DND-41 (cell line): ENCODE results near the gene AACS.
"Not testable (repeated sequence)": the region's sequence is repeated elsewhere in the genome, so short reads cannot be mapped to it uniquely, and the experiment has no call there.

Source experiments
- ATAC-seq: fragments of 200-7000 bp; cut with Tn5 transposase; 3 replicates; pipeline ENCODE4 v1.9.1; 2021; ENCODE audit warnings: low read depth; ENCODE audit not compliant: insufficient read depth
- DNase-seq: peaks from one replicate; pipeline ENCODE4 v3.0.0-alpha.2; 2020
- H2AFZ ChIP-seq: 2 replicates; pipeline ENCODE4 v1.6.0; 2012; ENCODE audit warnings: low read depth, low read length
- H3K27ac ChIP-seq: 2 replicates; pipeline ENCODE4 v1.5.1; 2012; ENCODE audit warnings: low read length, inconsistent platforms
- H3K27me3 ChIP-seq: fragments of 200-600 bp; sonication (generic); 2 replicates; pipeline ENCODE4 v1.6.0; 2012; ENCODE audit warnings: low read length, mild to moderate bottlenecking, inconsistent platforms; ENCODE audit not compliant: insufficient read depth, poor library complexity
- H3K36me3 ChIP-seq: 2 replicates; pipeline ENCODE4 v1.5.1; 2012; ENCODE audit warnings: low read length, inconsistent platforms; ENCODE audit not compliant: insufficient read depth
- H3K4me1 ChIP-seq: 2 replicates; pipeline ENCODE4 v1.5.1; 2012; ENCODE audit warnings: mild to moderate bottlenecking, low read length; ENCODE audit not compliant: insufficient read depth
- H3K4me2 ChIP-seq: 2 replicates; pipeline ENCODE4 v1.6.0; 2012; ENCODE audit warnings: mild to moderate bottlenecking, moderate library complexity, low read length, inconsistent platforms; ENCODE audit not compliant: insufficient read depth
- H3K4me3 ChIP-seq, 2 experiments: fragments of 200-600 bp in 1 of 2; shearing (Covaris generic) in 1 of 2; 2 replicates each; pipeline ENCODE4 v1.5.1; 2012 to 2016; ENCODE audit warnings: inconsistent platforms in 2 of 2, low read length in 2 of 2, mild to moderate bottlenecking in 2 of 2, low read depth in 1 of 2, moderate library complexity in 1 of 2
- H3K79me2 ChIP-seq: 2 replicates; pipeline ENCODE4 v1.6.0; 2012; ENCODE audit warnings: low read length, inconsistent platforms; ENCODE audit not compliant: insufficient read depth
- H3K9ac ChIP-seq: 2 replicates; pipeline ENCODE4 v1.6.0; 2012; ENCODE audit warnings: low read depth, mild to moderate bottlenecking, inconsistent platforms, low read length, moderate library complexity
- H3K9me3 ChIP-seq: 2 replicates; pipeline ENCODE4 v1.5.1; 2012; ENCODE audit warnings: low read length, moderate library complexity, mild to moderate bottlenecking, inconsistent platforms; ENCODE audit not compliant: insufficient read depth, severe bottlenecking
- H4K20me1 ChIP-seq: 2 replicates; pipeline ENCODE4 v1.6.0; 2012; ENCODE audit warnings: low read length; ENCODE audit not compliant: insufficient read depth
- EZH2 ChIP-seq: IDR thresholded peaks from 3 replicates; pipeline ENCODE4 v1.6.1; 2012; ENCODE audit warnings: borderline replicate concordance, low read depth, mild to moderate bottlenecking, moderate library complexity, low read length, inconsistent platforms; ENCODE audit not compliant: severe bottlenecking
- TF ChIP-seq, protein P1 (sequence below): IDR thresholded peaks from 2 replicates; pipeline ENCODE4 v1.5.1; 2012; ENCODE audit warnings: borderline replicate concordance, low read length, moderate library complexity, mild to moderate bottlenecking; ENCODE audit not compliant: poor library complexity, severe bottlenecking; ENCODE audit errors: extremely low read depth

The AACS gene

DNA sequence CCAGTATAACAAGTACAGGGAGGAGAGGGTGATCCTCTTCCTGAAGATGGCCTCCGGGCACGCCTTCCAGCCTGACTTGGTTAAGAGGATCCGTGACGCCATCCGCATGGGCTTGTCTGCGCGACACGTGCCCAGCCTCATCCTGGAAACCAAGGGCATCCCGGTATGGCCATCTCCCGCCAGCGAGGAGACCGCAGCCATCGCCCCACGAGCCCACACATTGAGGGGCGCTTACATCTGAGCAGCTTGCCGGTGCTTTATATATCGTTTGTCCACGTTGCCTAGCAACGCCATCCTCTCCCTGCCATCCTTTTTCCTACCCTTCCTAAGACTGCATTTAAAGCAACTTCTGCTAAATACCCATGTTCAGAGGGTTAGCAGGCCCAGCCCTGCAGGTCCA is 71.5 kb downstream of the AACS start:
- H3K4me1 ChIP-seq, result no peaks in the 10 kb centered on the region
- no peak overlapping the region for H2AFZ ChIP-seq
- H3K4me3 ChIP-seq, result no peak overlapping the region
- no peaks in the 10 kb centered on the region for H3K36me3 ChIP-seq
- no peak overlapping the region for H3K9ac ChIP-seq
- H3K27ac ChIP-seq, result no peak overlapping the region
- no peaks in the 10 kb centered on the region for H3K79me2 ChIP-seq
- TF ChIP-seq, protein P1, sequence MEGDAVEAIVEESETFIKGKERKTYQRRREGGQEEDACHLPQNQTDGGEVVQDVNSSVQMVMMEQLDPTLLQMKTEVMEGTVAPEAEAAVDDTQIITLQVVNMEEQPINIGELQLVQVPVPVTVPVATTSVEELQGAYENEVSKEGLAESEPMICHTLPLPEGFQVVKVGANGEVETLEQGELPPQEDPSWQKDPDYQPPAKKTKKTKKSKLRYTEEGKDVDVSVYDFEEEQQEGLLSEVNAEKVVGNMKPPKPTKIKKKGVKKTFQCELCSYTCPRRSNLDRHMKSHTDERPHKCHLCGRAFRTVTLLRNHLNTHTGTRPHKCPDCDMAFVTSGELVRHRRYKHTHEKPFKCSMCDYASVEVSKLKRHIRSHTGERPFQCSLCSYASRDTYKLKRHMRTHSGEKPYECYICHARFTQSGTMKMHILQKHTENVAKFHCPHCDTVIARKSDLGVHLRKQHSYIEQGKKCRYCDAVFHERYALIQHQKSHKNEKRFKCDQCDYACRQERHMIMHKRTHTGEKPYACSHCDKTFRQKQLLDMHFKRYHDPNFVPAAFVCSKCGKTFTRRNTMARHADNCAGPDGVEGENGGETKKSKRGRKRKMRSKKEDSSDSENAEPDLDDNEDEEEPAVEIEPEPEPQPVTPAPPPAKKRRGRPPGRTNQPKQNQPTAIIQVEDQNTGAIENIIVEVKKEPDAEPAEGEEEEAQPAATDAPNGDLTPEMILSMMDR, result no peak
- TF ChIP-seq EZH2, result no peak
- ATAC-seq (no peak), DNase-seq (no peak)
- 0 out of 2 replicates have a peak, but pooled peaks cover 8% of the 10 kb centered on the region for H4K20me1 ChIP-seq
- H3K27me3 ChIP-seq, result no peaks in the 10 kb centered on the region
- H3K9me3 ChIP-seq, result no peaks in the 10 kb centered on the region
- no peak overlapping the region for H3K4me2 ChIP-seq

DNA sequence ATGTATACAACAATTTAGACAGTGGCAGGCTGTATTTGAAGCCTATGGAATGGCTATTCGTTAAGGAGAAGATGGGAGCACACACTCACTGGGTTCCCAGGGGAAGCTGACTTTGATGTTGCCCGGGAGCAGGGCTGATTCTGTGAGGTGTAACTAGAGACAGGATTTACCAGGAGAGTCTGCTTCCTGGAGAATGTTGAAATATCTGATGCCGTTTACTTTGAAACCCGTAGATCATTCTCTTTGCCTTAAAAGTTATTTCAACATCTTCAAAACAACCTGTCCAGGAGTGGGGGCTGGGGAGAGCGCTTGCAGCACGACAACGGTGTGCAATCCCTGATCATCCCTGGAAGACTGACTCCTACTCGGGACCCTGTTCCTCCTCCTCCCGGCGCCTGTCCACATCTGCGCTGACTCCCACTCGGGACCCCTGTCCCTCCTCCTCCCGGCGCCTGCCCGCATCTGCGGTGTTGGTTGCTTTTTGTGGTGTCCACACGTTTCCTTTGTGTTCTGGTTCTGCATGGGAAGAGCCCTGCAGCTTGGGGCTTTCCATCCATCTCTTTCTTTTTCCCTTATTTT is 72.6 kb downstream of the AACS start:
- Histone ChIP-seq H3K4me1 (no peaks in the 10 kb centered on the region), H3K9ac (no peak overlapping the region), H3K79me2 (no peaks in the 10 kb centered on the region), H3K36me3 (no peaks in the 10 kb centered on the region), H3K4me2 (no peak overlapping the region), H4K20me1 (0 out of 2 replicates have a peak, but pooled peaks cover 8% of the 10 kb centered on the region), H3K27ac (no peak overlapping the region), H3K4me3 (no peak overlapping the region), H3K9me3 (no peaks in the 10 kb centered on the region), H2AFZ (no peak overlapping the region), H3K27me3 (no peaks in the 10 kb centered on the region)
- no peak for DNase-seq
- no peak for TF ChIP-seq EZH2
- TF ChIP-seq, protein P1, result no peak
- ATAC-seq, result no peak

DNA sequence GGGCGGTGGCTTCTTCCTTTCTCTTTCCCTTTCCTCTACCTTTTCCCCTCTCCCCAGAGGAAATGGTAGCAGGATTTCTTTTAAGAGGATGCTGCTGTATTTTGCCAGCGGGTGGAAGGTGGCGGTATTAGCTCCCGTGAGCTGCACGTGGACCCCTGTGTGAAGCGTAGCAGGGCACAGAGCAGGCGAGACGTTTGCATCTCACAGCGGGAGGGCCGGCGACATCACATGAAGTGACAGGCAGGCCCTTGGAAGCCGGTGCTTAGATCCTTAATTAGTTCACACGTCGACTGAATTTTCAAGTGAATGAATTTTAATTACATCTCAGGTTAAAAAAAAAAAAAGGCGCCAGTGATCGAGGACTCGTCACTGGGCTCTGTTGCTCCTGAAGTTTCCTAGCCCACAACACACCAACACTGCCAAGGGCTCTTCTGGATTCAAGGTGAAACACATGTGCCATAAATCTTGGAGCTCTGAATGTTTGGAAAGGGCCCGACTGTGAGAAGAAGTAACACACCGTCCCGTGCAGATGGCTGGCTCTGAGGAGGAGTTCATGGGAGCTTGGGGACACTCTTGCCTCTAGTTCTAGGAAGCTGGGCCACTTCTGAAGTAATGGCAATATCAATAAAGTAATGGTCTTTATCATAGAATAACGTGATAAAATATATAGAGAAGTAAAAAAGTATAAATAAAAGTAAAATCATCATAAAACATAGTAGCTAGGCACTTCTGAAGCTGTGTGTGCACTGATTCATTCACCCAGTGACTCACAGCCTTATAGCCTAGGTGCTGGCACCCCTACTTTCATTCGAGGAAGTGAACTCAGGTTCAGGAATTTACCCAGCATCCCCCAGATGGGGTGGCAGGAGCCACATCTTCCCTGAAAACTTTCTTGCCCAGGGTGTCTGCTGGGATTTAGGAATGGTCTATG is 75.3 kb downstream of the AACS start:
- Histone ChIP-seq H3K79me2 (no peaks in the 10 kb centered on the region), H3K9ac (no peak overlapping the region), H3K36me3 (no peaks in the 10 kb centered on the region), H4K20me1 (0 out of 2 replicates have a peak, but pooled peaks cover 8% of the 10 kb centered on the region), H3K4me1 (no peaks in the 10 kb centered on the region), H3K4me2 (no peak overlapping the region), H3K27ac (no peak overlapping the region), H2AFZ (no peak overlapping the region), H3K4me3 (no peak overlapping the region), H3K9me3 (no peaks in the 10 kb centered on the region), H3K27me3 (no peaks in the 10 kb centered on the region)
- no peak for ATAC-seq
- DNase-seq, result no peak
- TF ChIP-seq, protein P1, result no peak
- no peak for TF ChIP-seq EZH2

DNA sequence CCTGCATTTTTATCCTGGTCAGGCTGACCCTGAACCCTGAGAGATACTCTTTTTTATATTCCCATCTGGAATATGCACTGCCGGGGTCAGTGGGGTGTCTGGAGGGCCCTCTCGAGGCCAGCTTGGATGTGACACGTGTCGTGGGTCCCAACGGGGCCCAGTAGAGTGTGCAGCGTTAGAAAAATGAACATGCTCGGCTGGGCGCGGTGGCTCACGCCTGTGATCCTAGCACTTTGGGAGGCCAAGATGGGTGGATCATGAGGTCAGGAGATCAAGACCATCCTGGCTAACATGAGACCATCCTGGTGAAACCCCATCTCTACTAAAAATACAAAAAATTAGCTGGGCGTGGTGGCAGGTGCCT is 76.0 kb downstream of the AACS start:
- not testable (repeated sequence) for H3K27ac ChIP-seq, H3K4me3 ChIP-seq, H3K79me2 ChIP-seq, H2AFZ ChIP-seq, H4K20me1 ChIP-seq, H3K9ac ChIP-seq, H3K4me2 ChIP-seq, ATAC-seq, H3K9me3 ChIP-seq, H3K36me3 ChIP-seq, H3K4me1 ChIP-seq, DNase-seq, H3K27me3 ChIP-seq
